ENCODE results near the gene CEP97. TPM values are rescaled to one million over a fixed set of nuclear protein-coding genes. Genes with fewer than 3 reads are reported as not detected.

The CEP97 gene
- total and polyA plus RNA-seq, 9 of the 15 experiments (the other 6 are each of a cell fraction or from before 2014, with no cell fraction given), result 2.0 to 10.1 (median 4.3) TPM

DNA sequence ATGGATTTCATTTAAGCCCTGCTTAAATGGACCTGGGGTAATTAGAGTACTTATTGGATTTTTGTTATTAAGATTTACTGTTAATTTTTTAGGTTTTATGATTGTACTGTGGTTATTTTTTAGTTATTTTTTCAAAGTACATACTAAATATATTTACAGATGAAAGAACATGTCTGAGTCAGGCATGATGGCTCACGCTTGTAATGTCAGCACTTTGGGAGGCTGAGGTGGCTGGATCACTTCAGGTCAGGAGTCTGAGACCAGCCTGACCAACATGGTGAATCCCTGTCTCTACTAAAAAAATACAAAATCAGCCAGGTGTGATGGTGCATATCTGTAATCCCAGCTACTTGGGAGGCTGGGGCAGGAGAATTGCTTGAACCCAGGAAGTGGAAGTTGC, 21.7 kb upstream of the CEP97 start:
- WGBS (ENCODE audit: insufficient coverage, low coverage, missing lambda C conversion rate), result 75% methylated on average over 1 of the region's 1 CpG
- no peaks in the 10 kb centered on the region for H3K27me3 ChIP-seq (ENCODE audit: control insufficient read depth in 2 of 2, insufficient read depth in 2 of 2, low read length in 2 of 2)
- H3K9ac ChIP-seq (ENCODE audit: insufficient read depth in 1 of 2, low read depth in 2 of 2, low read length in 2 of 2), result no peak overlapping the region
- H4K20me1 ChIP-seq (replicated peaks; ENCODE audit: control insufficient read depth, insufficient read depth, low read length), result no peaks in the 10 kb centered on the region
- DNase-seq (ENCODE audit: extremely low read depth in 1 of 4, low spot score in 3 of 4) (no peak), ATAC-seq (no peak; the same call in 2 of the 3 replicates), FAIRE-seq (no peak)
- no peaks in the 10 kb centered on the region for H3K36me3 ChIP-seq (ENCODE audit: control insufficient read depth, insufficient read depth, low read length)
- H3K79me2 ChIP-seq (ENCODE audit: control insufficient read depth, insufficient read depth, low read length), result no peaks in the 10 kb centered on the region
- no peak overlapping the region for H3K4me3 ChIP-seq
- CTCF ChIA-PET (ENCODE audit: low intra/inter-chr PET ratio), result no interaction called here
- H2AFZ ChIP-seq (ENCODE audit: low read depth, low read length), result no peak overlapping the region
- H3K4me2 ChIP-seq (ENCODE audit: insufficient read depth, low read length), result no peak overlapping the region
- BruUV-seq (replicated peaks), result no TSS peak
- intact Hi-C loops (cut with micrococcal nuclease), result no loop called here
- H3K4me1 ChIP-seq (replicated peaks in 1 of 2; ENCODE audit: control insufficient read depth in 2 of 2, insufficient read depth in 2 of 2, low read length in 2 of 2), result no peaks in the 10 kb centered on the region; a peak in 1 of 5 replicates
- POLR2A ChIA-PET, result interaction anchor here (0.9 kb wide), 1 partner anchor 12 kb away, joined by 3 read pairs; no protein-coding TSS in a partner anchor
- H3K9me3 ChIP-seq (replicated peaks; ENCODE audit: control insufficient read depth, insufficient read depth, low read depth, low read length), result no peaks in the 10 kb centered on the region
- H3K27ac ChIP-seq (ENCODE audit: extremely low read depth, low read depth, low read length), result no peak overlapping the region
- H3K9me1 ChIP-seq (ENCODE audit: control insufficient read depth, insufficient read depth, low read length), result no peaks in the 10 kb centered on the region
- in situ Hi-C loops (cut with MboI), result no loop called here
- TF ChIP-seq RCOR1 (IDR thresholded peaks at IDR 0.05; ENCODE audit: borderline replicate concordance in 1 of 2, low read depth in 2 of 2, low read length in 2 of 2) (no peak), SMARCB1 (IDR thresholded peaks at IDR 0.05; ENCODE audit: insufficient read length, low read depth) (no peak), TGIF2 (CRISPR knock-in tag; IDR thresholded peaks at IDR 0.05) (no peak), NFIX (CRISPR knock-in tag; IDR thresholded peaks at IDR 0.05; ENCODE audit: low read depth) (no peak), GABPB1 (CRISPR knock-in tag; IDR thresholded peaks at IDR 0.05) (no peak), ZFP36 (IDR thresholded peaks at IDR 0.05; ENCODE audit: low read depth, low read length, partially characterized antibody) (no peak), CHD1 (IDR thresholded peaks at IDR 0.05; ENCODE audit: low read length) (no peak), PTRF (tag; IDR thresholded peaks at IDR 0.05) (no peak), DPF2 (IDR thresholded peaks at IDR 0.05) (no peak), PML (IDR thresholded peaks at IDR 0.05; ENCODE audit: low read length) (no peak), IRF1 (CRISPR knock-in tag; IDR thresholded peaks at IDR 0.05; ENCODE audit: borderline replicate concordance) (no peak), RBFOX2 (IDR thresholded peaks at IDR 0.05; ENCODE audit: low read depth, low read length) (no peak), MCM7 (IDR thresholded peaks at IDR 0.05) (no peak)
- TF ChIP-seq, protein P1, sequence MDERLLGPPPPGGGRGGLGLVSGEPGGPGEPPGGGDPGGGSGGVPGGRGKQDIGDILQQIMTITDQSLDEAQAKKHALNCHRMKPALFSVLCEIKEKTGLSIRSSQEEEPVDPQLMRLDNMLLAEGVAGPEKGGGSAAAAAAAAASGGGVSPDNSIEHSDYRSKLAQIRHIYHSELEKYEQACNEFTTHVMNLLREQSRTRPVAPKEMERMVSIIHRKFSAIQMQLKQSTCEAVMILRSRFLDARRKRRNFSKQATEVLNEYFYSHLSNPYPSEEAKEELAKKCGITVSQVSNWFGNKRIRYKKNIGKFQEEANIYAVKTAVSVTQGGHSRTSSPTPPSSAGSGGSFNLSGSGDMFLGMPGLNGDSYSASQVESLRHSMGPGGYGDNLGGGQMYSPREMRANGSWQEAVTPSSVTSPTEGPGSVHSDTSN (CRISPR knock-in tag; IDR thresholded peaks at IDR 0.05; ENCODE audit: low read depth), result no peak
- TF ChIP-seq, protein P1 (tag; conservative IDR thresholded peaks at IDR 0.05; ENCODE audit: low read depth), result no peak
- TF ChIP-seq, protein P2, sequence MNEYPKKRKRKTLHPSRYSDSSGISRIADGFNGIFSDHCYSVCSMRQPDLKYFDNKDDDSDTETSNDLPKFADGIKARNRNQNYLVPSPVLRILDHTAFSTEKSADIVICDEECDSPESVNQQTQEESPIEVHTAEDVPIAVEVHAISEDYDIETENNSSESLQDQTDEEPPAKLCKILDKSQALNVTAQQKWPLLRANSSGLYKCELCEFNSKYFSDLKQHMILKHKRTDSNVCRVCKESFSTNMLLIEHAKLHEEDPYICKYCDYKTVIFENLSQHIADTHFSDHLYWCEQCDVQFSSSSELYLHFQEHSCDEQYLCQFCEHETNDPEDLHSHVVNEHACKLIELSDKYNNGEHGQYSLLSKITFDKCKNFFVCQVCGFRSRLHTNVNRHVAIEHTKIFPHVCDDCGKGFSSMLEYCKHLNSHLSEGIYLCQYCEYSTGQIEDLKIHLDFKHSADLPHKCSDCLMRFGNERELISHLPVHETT (CRISPR knock-in tag; conservative IDR thresholded peaks at IDR 0.05 in 1 of 2, IDR thresholded peaks at IDR 0.05 in 1 of 2), result no peak
- TF ChIP-seq, protein P3, sequence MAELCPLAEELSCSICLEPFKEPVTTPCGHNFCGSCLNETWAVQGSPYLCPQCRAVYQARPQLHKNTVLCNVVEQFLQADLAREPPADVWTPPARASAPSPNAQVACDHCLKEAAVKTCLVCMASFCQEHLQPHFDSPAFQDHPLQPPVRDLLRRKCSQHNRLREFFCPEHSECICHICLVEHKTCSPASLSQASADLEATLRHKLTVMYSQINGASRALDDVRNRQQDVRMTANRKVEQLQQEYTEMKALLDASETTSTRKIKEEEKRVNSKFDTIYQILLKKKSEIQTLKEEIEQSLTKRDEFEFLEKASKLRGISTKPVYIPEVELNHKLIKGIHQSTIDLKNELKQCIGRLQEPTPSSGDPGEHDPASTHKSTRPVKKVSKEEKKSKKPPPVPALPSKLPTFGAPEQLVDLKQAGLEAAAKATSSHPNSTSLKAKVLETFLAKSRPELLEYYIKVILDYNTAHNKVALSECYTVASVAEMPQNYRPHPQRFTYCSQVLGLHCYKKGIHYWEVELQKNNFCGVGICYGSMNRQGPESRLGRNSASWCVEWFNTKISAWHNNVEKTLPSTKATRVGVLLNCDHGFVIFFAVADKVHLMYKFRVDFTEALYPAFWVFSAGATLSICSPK (IDR thresholded peaks at IDR 0.05; ENCODE audit: borderline replicate concordance), result no peak

Measured in K562 (cell line).